HepG2 (cell line): ENCODE data around the gene FKBP14. TPM values are rescaled to one million over a fixed set of nuclear protein-coding genes. Genes with fewer than 3 reads are reported as not detected.

Source experiments
- polyA plus RNA-seq, 8 experiments: library from polyadenylated mRNA; depleted of rRNA in 3 of 8; stranded (reverse) in 7 of 8; unstranded in 1 of 8; fragments of >200 nt; fragmentation: Illumina TruSeq in 4 of 8; extraction: Trizol in 4 of 8; gene quantifications; 2 replicates each; pipeline versions ENCODE4 v1.2.1 to v1.2.3, GENCODE V29; 2011 to 2016; ENCODE audit warnings: low read depth in 4 of 8, missing spikeins in 1 of 8, mixed read lengths in 1 of 8; ENCODE audit not compliant: insufficient read depth in 1 of 8
- total RNA-seq, 5 experiments: library from RNA; depleted of rRNA; stranded (reverse); fragments of >200 nt; fragmentation: Illumina TruSeq; extraction: Trizol; gene quantifications; 2 replicates each; pipeline ENCODE4 v1.2.3, GENCODE V29; 2016; ENCODE audit warnings: low read depth in 1 of 5

Gene FKBP14
- total and polyA plus RNA-seq, 2 of the 13 experiments (the other 11 are each of a cell fraction or from before 2014, with no cell fraction given), result 20.0 to 32.3 TPM

Other genes with a start within 250 kb of the FKBP14 start
- 0.06 TPM in 1 of 2 replicates, not detected in the other for gene WIPF3, start 220.2 kb downstream of the FKBP14 start, total RNA-seq (2016; rRNA removed; fragmentation: Illumina TruSeq; extraction: Trizol)
- 0.01 and 0.03 TPM in 2 replicates for gene WIPF3, start 220.2 kb downstream of the FKBP14 start, polyA plus RNA-seq (2011; rRNA removed)
- 49.8 and 74.4 TPM in 2 replicates for gene SCRN1, start 36.9 kb downstream of the FKBP14 start, total RNA-seq (2016; rRNA removed; fragmentation: Illumina TruSeq; extraction: Trizol)
- 43.2 and 45.5 TPM in 2 replicates for gene SCRN1, start 36.9 kb downstream of the FKBP14 start, polyA plus RNA-seq (2011; rRNA removed)
- gene PLEKHA8, start 1.7 kb upstream of the FKBP14 start, total RNA-seq (2016; rRNA removed; fragmentation: Illumina TruSeq; extraction: Trizol), result 26.4 and 32.5 TPM in 2 replicates
- 11.1 and 12.5 TPM in 2 replicates for gene PLEKHA8, start 1.7 kb upstream of the FKBP14 start, polyA plus RNA-seq (2011; rRNA removed)
- gene MTURN, start 108.3 kb upstream of the FKBP14 start, total RNA-seq (2016; rRNA removed; fragmentation: Illumina TruSeq; extraction: Trizol), result 5.7 and 8.2 TPM in 2 replicates
- 7.2 and 7.9 TPM in 2 replicates for gene MTURN, start 108.3 kb upstream of the FKBP14 start, polyA plus RNA-seq (2011; rRNA removed)